Hepatocyte (in vitro differentiated cells): Measurements from ENCODE around the gene AAK1.

Experiments
- CTCF ChIP-seq: fragments of 200-600 bp; sonication (generic); IDR thresholded peaks from 2 replicates; pipeline ENCODE4 v1.5.1; 2016; ENCODE audit warnings: antibody characterized with exemption, mild to moderate bottlenecking; ENCODE audit not compliant: poor library complexity
- EZH2 ChIP-seq: fragments of 200-600 bp; sonication (generic); IDR thresholded peaks from 2 replicates; pipeline ENCODE4 v1.6.1; 2016; ENCODE audit warnings: antibody characterized with exemption, mild to moderate bottlenecking, borderline replicate concordance

DNA sequence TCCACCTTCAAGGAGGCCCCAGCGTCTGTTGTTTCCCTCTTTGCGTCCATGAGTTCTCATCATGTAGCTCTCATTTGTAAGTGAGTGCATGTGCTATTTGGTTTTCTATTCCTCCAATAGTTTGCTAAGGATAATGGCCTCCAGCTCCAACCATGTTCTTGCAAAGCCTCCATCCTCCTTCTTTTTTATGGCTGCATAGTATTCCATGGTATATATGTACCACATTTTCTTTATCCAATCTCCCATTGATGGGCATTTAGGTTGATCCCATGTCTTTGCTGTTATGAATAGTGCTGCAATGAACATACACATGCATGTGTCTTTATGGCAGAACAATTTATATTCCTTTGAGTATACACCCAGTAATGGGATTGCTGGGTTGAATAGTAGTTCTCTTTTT, 133.3 kb downstream of the AAK1 start:
- TF ChIP-seq CTCF, result no peak
- no peak for TF ChIP-seq EZH2
